ENCODE measurements around the gene MUC12.
"Not testable (repeated sequence)": the region's sequence is repeated elsewhere in the genome, so short reads cannot be mapped to it uniquely, and the experiment has no call there.

The MUC12 gene

GRCh38 chr7:100972002-100972347 is 2.6 kb downstream of the MUC12 start:
- TF ChIP-seq EZH2 (IDR thresholded peaks at IDR 0.05) = no peak
- no peak for TF ChIP-seq POLR2AphosphoS5 (IDR thresholded peaks at IDR 0.05; ENCODE audit: borderline replicate concordance, low read depth, low read length)
- no peak for TF ChIP-seq FOXP2 (optimal IDR thresholded peaks at IDR 0.05; ENCODE audit: control extremely low read depth, extremely low read length, insufficient read depth)
- no peak overlapping the region for H3K4me3 ChIP-seq
- no peak overlapping the region for H3K27ac ChIP-seq
- no peak overlapping the region for H3K9ac ChIP-seq (ENCODE audit: insufficient read length)
- no peaks in the 10 kb centered on the region for H3K9me3 ChIP-seq (ENCODE audit: low read depth, low read length)
- no peak for DNase-seq (ENCODE audit: low read depth, low spot score)
- no peaks in the 10 kb centered on the region for H3K36me3 ChIP-seq (ENCODE audit: insufficient read depth, low read length)

- Histone ChIP-seq H3K9ac (ENCODE audit: insufficient read length) (no peak overlapping the region), H3K9me3 (ENCODE audit: low read depth, low read length) (no peaks in the 10 kb centered on the region), H3K27ac (no peak overlapping the region), H3K36me3 (ENCODE audit: insufficient read depth, low read length) (no peaks in the 10 kb centered on the region), H3K4me3 (no peak overlapping the region)
- no peak for DNase-seq (ENCODE audit: low read depth, low spot score)
- TF ChIP-seq POLR2AphosphoS5 (IDR thresholded peaks at IDR 0.05; ENCODE audit: borderline replicate concordance, low read depth, low read length) (no peak), EZH2 (IDR thresholded peaks at IDR 0.05) (no peak), FOXP2 (optimal IDR thresholded peaks at IDR 0.05; ENCODE audit: control extremely low read depth, extremely low read length, insufficient read depth) (no peak)
Measured at GRCh38 chr7:100974021-100974420, 4.7 kb downstream of the MUC12 start.

- no peaks in the 10 kb centered on the region for H3K36me3 ChIP-seq (ENCODE audit: insufficient read depth, low read length)
- no peak for DNase-seq (ENCODE audit: low read depth, low spot score)
- H3K9me3 ChIP-seq (ENCODE audit: low read depth, low read length) = no peaks in the 10 kb centered on the region
- H3K4me3 ChIP-seq = no peak overlapping the region
- H3K9ac ChIP-seq (ENCODE audit: insufficient read length) = no peak overlapping the region
- no peak for TF ChIP-seq FOXP2 (optimal IDR thresholded peaks at IDR 0.05; ENCODE audit: control extremely low read depth, extremely low read length, insufficient read depth)
- no peak for TF ChIP-seq POLR2AphosphoS5 (IDR thresholded peaks at IDR 0.05; ENCODE audit: borderline replicate concordance, low read depth, low read length)
- no peak for TF ChIP-seq EZH2 (IDR thresholded peaks at IDR 0.05)
- H3K27ac ChIP-seq = no peak overlapping the region
Measured at GRCh38 chr7:100975371-100975821, 6.0 kb downstream of the MUC12 start.

GRCh38 chr7:100978300-100978699 is 8.9 kb downstream of the MUC12 start:
- H3K9me3 ChIP-seq (ENCODE audit: low read depth, low read length) = no peaks in the 10 kb centered on the region
- DNase-seq (ENCODE audit: low read depth, low spot score) = no peak
- H3K9ac ChIP-seq (ENCODE audit: insufficient read length) = no peak overlapping the region
- TF ChIP-seq POLR2AphosphoS5 (IDR thresholded peaks at IDR 0.05; ENCODE audit: borderline replicate concordance, low read depth, low read length) (no peak), FOXP2 (optimal IDR thresholded peaks at IDR 0.05; ENCODE audit: control extremely low read depth, extremely low read length, insufficient read depth) (no peak), EZH2 (IDR thresholded peaks at IDR 0.05) (no peak)
- H3K4me3 ChIP-seq = no peak overlapping the region
- H3K36me3 ChIP-seq (ENCODE audit: insufficient read depth, low read length) = no peaks in the 10 kb centered on the region
- no peak overlapping the region for H3K27ac ChIP-seq

- H3K9me3 ChIP-seq (ENCODE audit: low read depth, low read length) = no peaks in the 10 kb centered on the region
- DNase-seq (ENCODE audit: low read depth, low spot score) = no peak
- H3K36me3 ChIP-seq (ENCODE audit: insufficient read depth, low read length) = no peaks in the 10 kb centered on the region
- H3K27ac ChIP-seq = no peak overlapping the region
- H3K9ac ChIP-seq (ENCODE audit: insufficient read length) = no peak overlapping the region
- H3K4me3 ChIP-seq = no peak overlapping the region
- no peak for TF ChIP-seq FOXP2 (optimal IDR thresholded peaks at IDR 0.05; ENCODE audit: control extremely low read depth, extremely low read length, insufficient read depth)
Measured at GRCh38 chr7:100983451-100984187, 14.3 kb downstream of the MUC12 start.

- H3K9me3 ChIP-seq (ENCODE audit: low read depth, low read length); H3K27ac ChIP-seq; H3K9ac ChIP-seq (ENCODE audit: insufficient read length); H3K4me3 ChIP-seq; DNase-seq (ENCODE audit: low read depth, low spot score); H3K36me3 ChIP-seq (ENCODE audit: insufficient read depth, low read length): not testable (repeated sequence)
Measured at GRCh38 chr7:100984241-100984918, 15.0 kb downstream of the MUC12 start.

GRCh38 chr7:100985033-100985797 is 15.8 kb downstream of the MUC12 start:
- H3K36me3 ChIP-seq (ENCODE audit: insufficient read depth, low read length); H3K9ac ChIP-seq (ENCODE audit: insufficient read length); H3K4me3 ChIP-seq; H3K9me3 ChIP-seq (ENCODE audit: low read depth, low read length); H3K27ac ChIP-seq; DNase-seq (ENCODE audit: low read depth, low spot score): not testable (repeated sequence)

- Histone ChIP-seq H3K4me3 (no peak overlapping the region), H3K9ac (ENCODE audit: insufficient read length) (no peak overlapping the region), H3K27ac (no peak overlapping the region), H3K9me3 (ENCODE audit: low read depth, low read length) (no peaks in the 10 kb centered on the region), H3K36me3 (ENCODE audit: insufficient read depth, low read length) (no peaks in the 10 kb centered on the region)
- no peak for DNase-seq (ENCODE audit: low read depth, low spot score)
- TF ChIP-seq EZH2 (IDR thresholded peaks at IDR 0.05) = no peak
- no peak for TF ChIP-seq POLR2AphosphoS5 (IDR thresholded peaks at IDR 0.05; ENCODE audit: borderline replicate concordance, low read depth, low read length)
Measured at GRCh38 chr7:100991631-100992030, 22.3 kb downstream of the MUC12 start.

GRCh38 chr7:100992280-100992679 is 22.9 kb downstream of the MUC12 start:
- not testable (repeated sequence) for H3K4me3 ChIP-seq; H3K36me3 ChIP-seq (ENCODE audit: insufficient read depth, low read length); H3K9me3 ChIP-seq (ENCODE audit: low read depth, low read length); H3K27ac ChIP-seq; H3K9ac ChIP-seq (ENCODE audit: insufficient read length); DNase-seq (ENCODE audit: low read depth, low spot score)

GRCh38 chr7:100994671-100995070 is 25.3 kb downstream of the MUC12 start:
- not testable (repeated sequence) for H3K9me3 ChIP-seq (ENCODE audit: low read depth, low read length); H3K27ac ChIP-seq; H3K36me3 ChIP-seq (ENCODE audit: insufficient read depth, low read length); DNase-seq (ENCODE audit: low read depth, low spot score); H3K9ac ChIP-seq (ENCODE audit: insufficient read length); H3K4me3 ChIP-seq

- not testable (repeated sequence) for DNase-seq (ENCODE audit: low read depth, low spot score); H3K27ac ChIP-seq; H3K9me3 ChIP-seq (ENCODE audit: low read depth, low read length); H3K36me3 ChIP-seq (ENCODE audit: insufficient read depth, low read length); H3K4me3 ChIP-seq; H3K9ac ChIP-seq (ENCODE audit: insufficient read length)
Measured at GRCh38 chr7:100998530-100998929, 29.2 kb downstream of the MUC12 start.

- H3K4me3 ChIP-seq; H3K9ac ChIP-seq (ENCODE audit: insufficient read length); H3K9me3 ChIP-seq (ENCODE audit: low read depth, low read length); H3K36me3 ChIP-seq (ENCODE audit: insufficient read depth, low read length); DNase-seq (ENCODE audit: low read depth, low spot score); H3K27ac ChIP-seq: not testable (repeated sequence)
Measured at GRCh38 chr7:100999334-100999733, 30.0 kb downstream of the MUC12 start.

All from SK-N-MC (cell line).